ENCODE measurements around the gene PTPN2. TPM values are rescaled to one million over a fixed set of nuclear protein-coding genes. Genes with fewer than 3 reads are reported as not detected.

Gene PTPN2
- total RNA-seq, 1 donor from 2014 or later = 76.7 TPM

DNA sequence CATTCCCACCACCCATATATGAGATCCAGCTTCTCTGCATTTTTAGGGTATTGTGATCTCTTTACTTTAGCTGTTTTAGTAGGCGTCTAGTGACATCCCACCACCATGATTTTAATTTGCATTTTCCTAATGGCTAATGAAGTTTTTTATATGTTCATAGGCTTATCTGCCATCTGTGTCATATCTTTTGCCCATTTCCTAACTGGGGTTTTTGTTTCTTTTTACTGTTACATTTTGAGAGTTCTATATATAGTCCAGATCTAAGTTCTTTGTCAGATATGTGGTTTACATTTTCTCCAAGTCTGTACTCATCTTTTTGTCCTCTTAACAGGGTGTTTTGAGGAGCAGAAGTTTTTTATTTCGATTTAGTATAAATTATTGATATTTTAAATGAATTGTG is 39.6 kb downstream of the PTPN2 start:
- H3K27me3 Mint-ChIP-seq (ENCODE audit: insufficient read depth) = no peaks in the 10 kb centered on the region
- intact Hi-C loops (cut with micrococcal nuclease) = loop anchor here (10.0 kb wide), 1 partner anchor 720 kb away; no protein-coding TSS in a partner anchor
- peaks cover 41% of the 10 kb centered on the region for H3K36me3 Mint-ChIP-seq (ENCODE audit: low read depth)
- H3K27ac Mint-ChIP-seq = peak overlapping the region; percentile 75
- peaks cover 89% of the 10 kb centered on the region for H3K4me1 Mint-ChIP-seq (ENCODE audit: low read depth)
- no peaks in the 10 kb centered on the region for H3K9me3 Mint-ChIP-seq
- DNase-seq (ENCODE audit: low spot score) = no peak
- H3K4me3 Mint-ChIP-seq = peak overlapping the region; percentile 46

DNA sequence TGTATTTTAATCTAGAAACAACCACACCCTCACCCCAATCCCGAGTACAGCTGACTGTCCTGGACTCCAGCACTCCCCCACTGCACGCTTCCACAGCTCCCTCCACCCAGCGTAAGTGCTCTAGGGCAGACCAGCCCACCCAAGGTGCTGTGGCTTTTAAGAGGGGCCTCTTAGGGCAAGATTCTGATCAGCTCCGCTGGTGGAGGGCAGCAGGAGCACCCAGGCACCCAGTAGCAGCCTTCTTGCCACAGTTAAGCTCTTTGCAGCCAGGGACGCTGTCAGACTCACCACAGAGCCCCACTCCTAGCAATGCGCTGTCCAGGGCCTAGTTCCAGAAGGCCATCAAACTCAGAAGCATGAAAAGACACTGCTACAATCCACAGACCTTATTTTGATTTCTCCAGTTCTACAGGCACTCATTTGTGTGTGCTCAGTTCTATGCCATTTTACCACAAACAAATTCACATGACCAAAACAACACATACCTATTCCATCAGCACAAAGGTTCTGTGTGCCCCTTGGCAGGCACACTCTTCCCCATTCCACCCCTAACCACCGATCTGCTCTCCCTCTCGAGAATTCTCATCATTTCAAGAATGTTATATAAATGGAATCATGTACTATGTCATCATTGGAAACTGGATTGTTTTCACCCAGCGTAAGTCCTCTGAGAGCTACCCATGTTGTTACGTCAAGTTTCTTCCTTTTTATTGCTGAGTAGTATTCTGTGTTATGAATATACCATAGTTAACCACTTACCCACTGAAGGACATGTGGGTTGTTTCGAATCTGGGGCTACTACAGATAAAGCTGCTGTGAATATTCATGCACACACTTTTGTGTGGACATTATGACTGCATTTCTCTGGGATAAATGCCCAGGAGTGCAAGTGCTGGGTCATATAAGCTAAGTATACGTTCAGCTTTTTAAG is 40.4 kb downstream of the PTPN2 start:
- Mint-ChIP-seq H3K9me3 (no peaks in the 10 kb centered on the region), H3K27ac (peak overlapping the region; percentile 72), H3K4me3 (no peak overlapping the region), H3K4me1 (ENCODE audit: low read depth) (peaks cover 90% of the 10 kb centered on the region), H3K36me3 (ENCODE audit: low read depth) (peaks cover 36% of the 10 kb centered on the region), H3K27me3 (ENCODE audit: insufficient read depth) (no peaks in the 10 kb centered on the region)
- intact Hi-C loops (cut with micrococcal nuclease) = loop anchor here (10.0 kb wide), 1 partner anchor 721 kb away; no protein-coding TSS in a partner anchor
- DNase-seq (ENCODE audit: low spot score) = no peak

DNA sequence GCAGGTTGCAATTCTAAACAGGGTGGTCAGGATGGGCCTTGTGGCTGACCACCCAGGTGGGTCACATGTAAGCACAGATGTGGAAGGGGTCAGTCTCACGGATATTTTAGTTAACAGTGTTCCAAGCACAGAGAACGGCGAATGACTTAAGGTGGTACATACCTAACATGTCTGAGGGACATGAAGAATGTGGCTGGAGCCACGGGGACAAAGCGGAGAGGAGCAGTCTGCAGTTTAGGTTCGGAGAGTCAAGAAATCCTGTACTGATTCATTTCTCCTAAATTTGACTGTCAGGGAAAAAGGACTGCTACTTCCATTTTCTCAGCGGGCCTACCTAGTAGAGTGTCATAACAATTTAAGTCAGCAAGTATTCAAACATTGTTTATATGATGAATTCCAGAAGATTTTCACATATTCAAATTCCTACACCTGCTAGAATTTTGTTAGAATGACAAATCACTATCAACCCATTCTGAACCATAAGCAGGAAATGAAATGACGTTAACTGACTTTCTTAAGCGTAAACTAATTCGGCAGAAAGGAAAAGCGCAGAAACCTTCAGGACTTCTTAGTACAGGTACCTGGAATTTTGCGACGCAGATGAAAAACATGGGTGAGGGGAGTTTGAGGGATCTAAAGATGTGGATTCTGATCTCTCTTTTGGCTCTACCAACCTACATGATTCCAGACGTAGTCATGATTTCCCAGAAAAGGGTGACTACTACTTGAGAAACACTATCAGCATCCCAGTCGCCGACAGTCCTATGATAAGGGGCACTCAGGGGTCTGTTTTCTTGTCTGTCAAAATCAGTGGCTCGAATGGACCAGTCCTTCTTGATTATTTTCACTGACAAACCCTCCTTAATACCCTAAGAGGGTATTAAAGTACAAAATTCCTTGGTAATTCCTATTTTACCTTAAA is 41.3 kb downstream of the PTPN2 start:
- intact Hi-C loops (cut with micrococcal nuclease) = loop anchor here (10.0 kb wide), 1 partner anchor 722 kb away; no protein-coding TSS in a partner anchor
- Mint-ChIP-seq H3K36me3 (ENCODE audit: low read depth) (peaks cover 33% of the 10 kb centered on the region), H3K27me3 (ENCODE audit: insufficient read depth) (no peaks in the 10 kb centered on the region), H3K4me3 (no peak overlapping the region), H3K9me3 (no peaks in the 10 kb centered on the region), H3K4me1 (ENCODE audit: low read depth) (peaks cover 92% of the 10 kb centered on the region), H3K27ac (peak overlapping the region; percentile 1)
- DNase-seq (ENCODE audit: low spot score) = no peak

DNA sequence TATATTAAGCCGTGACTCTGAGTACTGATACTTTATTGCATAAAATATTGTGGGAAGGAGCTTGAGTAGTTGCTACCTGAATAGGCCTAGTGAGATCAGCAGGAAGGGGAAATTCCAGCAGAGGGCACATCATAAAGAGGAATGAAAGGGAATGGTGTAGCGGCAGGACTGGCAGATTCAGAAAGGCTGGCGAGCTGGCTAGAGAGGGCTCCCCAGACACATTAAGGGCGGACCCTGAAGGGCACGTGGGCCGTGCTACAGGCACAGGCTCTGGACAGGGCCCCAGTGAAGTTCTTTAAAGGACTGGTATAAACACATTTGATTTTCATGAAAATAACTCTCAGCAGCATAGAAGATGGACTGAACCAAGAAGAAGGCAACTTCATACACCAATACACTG is 43.0 kb downstream of the PTPN2 start:
- H3K9me3 Mint-ChIP-seq = no peaks in the 10 kb centered on the region
- H3K4me1 Mint-ChIP-seq (ENCODE audit: low read depth) = peaks cover 94% of the 10 kb centered on the region
- intact Hi-C loops (cut with micrococcal nuclease) = loop anchor here (10.0 kb wide), 1 partner anchor 724 kb away; no protein-coding TSS in a partner anchor
- H3K27ac Mint-ChIP-seq = peak overlapping the region; percentile 93
- no peak for DNase-seq (ENCODE audit: low spot score)
- H3K4me3 Mint-ChIP-seq = peak overlapping the region; percentile 74
- H3K27me3 Mint-ChIP-seq (ENCODE audit: insufficient read depth) = no peaks in the 10 kb centered on the region
- peaks cover 26% of the 10 kb centered on the region for H3K36me3 Mint-ChIP-seq (ENCODE audit: low read depth)

DNA sequence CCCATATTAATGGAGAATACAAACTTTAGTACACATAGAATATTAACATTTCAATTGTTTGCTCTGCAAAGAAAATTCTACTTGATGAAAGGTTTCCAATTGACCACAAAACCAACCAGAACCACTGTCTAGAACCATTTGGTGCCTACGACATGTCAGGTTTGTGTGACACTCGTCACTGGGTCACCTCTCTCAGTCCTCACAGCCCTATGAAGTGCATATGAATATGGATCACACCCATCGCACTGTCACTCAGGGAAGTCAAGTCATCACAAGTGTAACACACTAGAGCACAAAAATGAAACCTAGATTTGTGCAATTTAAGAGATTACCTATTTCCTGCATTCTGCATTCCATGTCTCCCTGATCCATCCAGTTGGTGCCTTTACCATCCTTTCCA is 43.7 kb downstream of the PTPN2 start:
- no peak for DNase-seq (ENCODE audit: low spot score)
- H3K4me1 Mint-ChIP-seq (ENCODE audit: low read depth) = peaks cover 89% of the 10 kb centered on the region
- H3K4me3 Mint-ChIP-seq = peak overlapping the region; percentile 74
- H3K36me3 Mint-ChIP-seq (ENCODE audit: low read depth) = peaks cover 27% of the 10 kb centered on the region
- peak overlapping the region; percentile 93 for H3K27ac Mint-ChIP-seq
- intact Hi-C loops (cut with micrococcal nuclease) = loop anchor here (10.0 kb wide), 1 partner anchor 724 kb away; no protein-coding TSS in a partner anchor
- H3K27me3 Mint-ChIP-seq (ENCODE audit: insufficient read depth) = no peaks in the 10 kb centered on the region
- no peaks in the 10 kb centered on the region for H3K9me3 Mint-ChIP-seq

DNA sequence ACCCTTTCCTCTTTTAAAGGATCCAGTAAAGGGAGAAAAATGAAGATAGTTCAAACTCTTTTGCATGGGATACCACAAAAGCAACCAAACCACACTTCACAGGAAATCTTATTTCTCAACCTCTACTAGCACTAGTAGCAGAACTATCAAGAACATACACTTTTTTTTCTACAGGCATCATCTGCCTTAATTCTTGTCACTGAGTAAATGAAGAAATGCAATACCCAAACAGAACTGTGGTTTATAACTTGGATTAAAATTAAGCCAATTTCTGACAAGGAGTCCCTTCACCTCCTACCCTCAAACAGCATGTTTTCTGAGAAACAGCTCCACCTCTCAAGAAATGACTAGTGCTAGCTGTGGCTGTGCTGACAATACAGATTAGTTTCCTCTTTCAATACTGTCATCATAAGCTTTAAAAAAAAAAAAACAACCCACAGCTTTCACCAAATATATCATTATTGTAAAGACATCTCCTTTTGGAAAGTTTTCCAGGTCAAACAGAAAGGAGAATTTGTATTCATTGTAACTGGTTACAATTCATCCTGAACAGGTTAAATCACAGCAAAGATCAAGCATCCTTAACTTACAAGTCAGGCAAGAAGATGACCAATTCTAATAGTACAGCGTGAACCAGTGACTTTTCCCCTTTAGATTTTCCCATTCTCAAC is 44.4 kb downstream of the PTPN2 start:
- Mint-ChIP-seq H3K27ac (peak overlapping the region; percentile 93), H3K36me3 (ENCODE audit: low read depth) (peaks cover 30% of the 10 kb centered on the region)

DNA sequence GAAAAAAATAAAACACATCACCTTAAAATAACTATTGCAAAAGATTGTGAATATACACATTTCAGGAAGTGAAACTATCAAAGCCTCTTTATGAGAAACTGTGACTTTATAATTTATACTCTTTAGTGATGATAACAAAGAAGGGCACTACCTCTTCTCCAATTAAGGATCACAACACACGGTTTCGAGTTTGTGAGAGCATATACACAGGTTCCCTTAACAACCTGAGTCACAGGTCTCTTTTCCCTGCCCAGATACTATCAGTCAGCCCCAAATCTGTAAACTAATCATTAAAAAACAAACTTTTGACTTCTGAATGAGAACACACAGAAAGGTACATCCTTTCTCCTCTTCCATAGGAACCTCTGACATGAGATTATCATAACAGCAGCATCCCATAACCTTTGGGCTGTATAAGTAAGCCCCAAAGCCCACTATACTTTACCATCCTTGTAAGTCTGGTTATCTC is 44.9 kb downstream of the PTPN2 start:
- DNase-seq (ENCODE audit: low spot score) = no peak
- Mint-ChIP-seq H3K27ac (peak overlapping the region; percentile 93), H3K4me1 (ENCODE audit: low read depth) (peaks cover 81% of the 10 kb centered on the region), H3K4me3 (peak overlapping the region; percentile 74), H3K9me3 (no peaks in the 10 kb centered on the region), H3K27me3 (ENCODE audit: insufficient read depth) (no peaks in the 10 kb centered on the region), H3K36me3 (ENCODE audit: low read depth) (peaks cover 33% of the 10 kb centered on the region)
- intact Hi-C loops (cut with micrococcal nuclease) = loop anchor here (1.0 to 10.0 kb wide), 13 partner anchors 11 to 746 kb away; partner anchors contain the start of genes AFG3L2, CEP192, CEP76 and SEH1L

More for the DNA sequence above, 44.4 kb downstream of the PTPN2 start:
- Mint-ChIP-seq H3K4me3 (peak overlapping the region; percentile 74), H3K4me1 (ENCODE audit: low read depth) (peaks cover 83% of the 10 kb centered on the region), H3K27me3 (ENCODE audit: insufficient read depth) (no peaks in the 10 kb centered on the region), H3K9me3 (no peaks in the 10 kb centered on the region)
- intact Hi-C loops (cut with micrococcal nuclease) = loop anchor here (1.0 to 10.0 kb wide), 14 partner anchors 11 to 745 kb away; partner anchors contain the start of genes AFG3L2, CEP192, CEP76 and SEH1L
- peak; percentile 66 for DNase-seq (ENCODE audit: low spot score)

DNA sequence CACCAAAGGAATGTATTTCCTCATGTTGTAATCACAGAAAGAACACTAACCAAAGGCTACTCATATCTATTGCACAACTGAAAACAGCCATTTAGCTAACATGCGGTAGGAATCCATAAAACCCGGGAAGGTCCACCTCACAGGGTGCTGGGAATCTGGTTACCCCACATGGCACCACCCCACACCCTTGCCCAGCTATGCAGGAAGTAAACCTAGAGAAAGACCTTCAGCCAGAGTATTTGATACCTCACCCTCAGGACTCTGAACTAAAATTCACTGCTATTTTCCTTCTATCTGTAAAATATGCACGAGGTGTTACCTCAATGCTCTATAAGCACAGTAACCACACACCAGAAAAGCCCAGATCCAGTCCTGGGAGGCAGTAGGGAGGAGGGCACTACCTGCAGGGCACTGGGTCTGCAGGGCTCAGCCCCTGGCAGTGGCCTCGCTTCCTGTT is 45.8 kb downstream of the PTPN2 start:
- Mint-ChIP-seq H3K36me3 (ENCODE audit: low read depth) (peaks cover 35% of the 10 kb centered on the region), H3K27ac (peak overlapping the region; percentile 92), H3K27me3 (ENCODE audit: insufficient read depth) (no peaks in the 10 kb centered on the region), H3K9me3 (no peaks in the 10 kb centered on the region), H3K4me1 (ENCODE audit: low read depth) (peaks cover 78% of the 10 kb centered on the region), H3K4me3 (peak overlapping the region; percentile 78)
- intact Hi-C loops (cut with micrococcal nuclease) = loop anchor here (2.0 to 10.0 kb wide), 4 partner anchors 36 to 747 kb away; no protein-coding TSS in a partner anchor
- peak; percentile 16 for DNase-seq (ENCODE audit: low spot score)

DNA sequence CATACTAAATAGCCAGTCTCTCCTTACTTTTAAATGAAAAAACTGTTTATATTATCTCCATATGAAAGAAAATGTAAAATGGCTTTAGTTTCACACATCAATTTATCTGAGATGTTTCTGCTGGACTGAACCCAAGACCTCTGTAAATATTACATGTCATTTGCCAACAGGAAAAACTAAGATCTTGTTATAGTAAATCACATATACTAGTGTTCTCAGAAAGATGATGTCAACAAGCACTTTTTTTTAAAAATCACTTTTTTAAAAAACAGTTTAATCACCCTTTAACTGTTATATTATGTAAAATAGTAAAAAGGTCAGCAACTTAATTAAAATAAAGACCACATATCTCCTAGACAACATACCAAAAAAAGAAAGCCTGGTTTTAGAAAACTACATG is 46.3 kb downstream of the PTPN2 start:
- peak overlapping the region; percentile 78 for H3K4me3 Mint-ChIP-seq
- no peak for DNase-seq (ENCODE audit: low spot score)
- no peaks in the 10 kb centered on the region for H3K27me3 Mint-ChIP-seq (ENCODE audit: insufficient read depth)
- peaks cover 75% of the 10 kb centered on the region for H3K4me1 Mint-ChIP-seq (ENCODE audit: low read depth)
- peak overlapping the region; percentile 92 for H3K27ac Mint-ChIP-seq
- peaks cover 37% of the 10 kb centered on the region for H3K36me3 Mint-ChIP-seq (ENCODE audit: low read depth)
- H3K9me3 Mint-ChIP-seq = no peaks in the 10 kb centered on the region
- intact Hi-C loops (cut with micrococcal nuclease) = loop anchor here (2.0 to 10.0 kb wide), 4 partner anchors 35 to 747 kb away; no protein-coding TSS in a partner anchor

DNA sequence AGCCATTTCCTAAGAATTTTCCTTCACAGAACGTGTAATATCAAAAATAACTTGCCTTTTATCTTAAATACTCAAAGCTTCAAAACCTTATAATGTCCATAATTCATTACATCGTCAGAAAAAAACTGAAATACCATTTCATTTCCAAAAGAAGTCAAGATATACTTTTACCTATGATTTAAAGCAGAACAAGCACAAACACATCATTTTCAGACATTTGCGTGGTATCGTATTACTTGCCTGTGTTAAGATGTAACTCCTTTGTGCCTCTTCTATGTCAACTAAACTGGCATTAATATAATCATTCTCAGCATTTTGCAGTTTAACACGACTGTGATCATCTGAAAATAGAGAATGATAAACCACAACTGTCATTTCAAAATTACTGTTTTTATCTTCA is 47.5 kb downstream of the PTPN2 start:
- peaks cover under 1% of the 10 kb centered on the region for H3K9me3 Mint-ChIP-seq
- peaks cover 32% of the 10 kb centered on the region for H3K36me3 Mint-ChIP-seq (ENCODE audit: low read depth)
- no peak overlapping the region for H3K4me3 Mint-ChIP-seq
- intact Hi-C loops (cut with micrococcal nuclease) = loop anchor here (5.0 to 10.0 kb wide), 3 partner anchors 34 to 748 kb away; no protein-coding TSS in a partner anchor
- no peak for DNase-seq (ENCODE audit: low spot score)
- peaks cover 68% of the 10 kb centered on the region for H3K4me1 Mint-ChIP-seq (ENCODE audit: low read depth)
- H3K27me3 Mint-ChIP-seq (ENCODE audit: insufficient read depth) = no peaks in the 10 kb centered on the region
- no peak overlapping the region for H3K27ac Mint-ChIP-seq

DNA sequence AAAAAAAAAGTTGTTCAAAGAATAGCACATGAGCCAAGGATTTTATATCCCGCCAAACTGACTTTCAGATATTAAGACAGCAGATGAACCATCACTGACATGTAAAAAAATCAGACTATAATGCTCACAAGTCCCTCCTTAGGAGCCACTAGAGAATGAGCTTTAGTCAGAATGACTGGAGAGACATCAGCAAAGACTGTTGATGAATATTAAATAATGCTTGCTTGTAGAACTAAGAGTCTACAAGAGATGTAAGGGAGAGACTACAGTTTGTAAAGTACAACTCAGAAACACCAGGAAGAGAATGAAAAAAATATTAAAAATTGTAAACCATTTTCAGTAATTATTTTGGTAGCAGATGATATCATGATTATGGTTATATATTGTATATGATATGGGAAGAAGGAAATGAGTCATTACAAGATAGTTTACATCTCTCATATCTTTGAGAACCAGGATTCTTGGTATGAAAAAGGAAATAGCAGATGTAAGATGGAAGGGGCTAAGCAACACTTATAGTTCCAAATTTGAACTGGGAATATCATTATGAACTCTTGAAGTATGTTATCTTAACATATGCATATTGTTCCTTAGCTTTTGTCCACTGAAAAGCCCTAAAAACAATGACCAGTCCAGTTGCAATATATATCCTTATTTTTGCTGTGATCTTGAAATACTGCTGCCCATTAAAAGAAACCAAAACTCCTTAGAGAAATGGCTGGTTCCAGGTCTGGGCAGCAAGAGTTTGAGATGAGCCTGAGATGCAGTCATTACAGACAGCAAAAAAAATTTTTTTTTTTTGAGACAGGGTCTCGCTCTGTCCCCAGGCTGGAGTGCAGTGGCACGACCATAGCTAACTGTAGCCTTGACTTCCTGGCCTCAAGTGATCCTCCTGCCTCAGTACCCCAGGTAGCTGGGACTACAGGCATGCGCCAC is 55.7 kb downstream of the PTPN2 start:
- no peaks in the 10 kb centered on the region for H3K27me3 Mint-ChIP-seq (ENCODE audit: insufficient read depth)

More for the DNA sequence above, 55.7 kb downstream of the PTPN2 start:
- intact Hi-C loops (cut with micrococcal nuclease) = loop anchor here (1.0 kb wide), 1 partner anchor 11 kb away; no protein-coding TSS in a partner anchor
- Mint-ChIP-seq H3K27ac (peak overlapping the region; percentile 71), H3K36me3 (ENCODE audit: low read depth) (peaks cover 60% of the 10 kb centered on the region), H3K4me3 (peak overlapping the region; percentile 20), H3K9me3 (peaks cover 15% of the 10 kb centered on the region), H3K4me1 (ENCODE audit: low read depth) (peaks cover 35% of the 10 kb centered on the region)
- no peak for DNase-seq (ENCODE audit: low spot score)
